Bronchial smooth muscle cell (primary cell): ENCODE measurements around the gene LARP7. TPM values are rescaled to one million over a fixed set of nuclear protein-coding genes. Genes with fewer than 3 reads are reported as not detected.

Experiments used
- total RNA-seq: library from RNA; depleted of rRNA; stranded (reverse); fragments of >200 nt; gene quantifications from 2 replicates; pipeline ENCODE4 v1.2.1, GENCODE V29; 2014

The LARP7 gene
- total RNA-seq = 13.1 and 40.5 TPM in 2 replicates

GRCh38 chr4:112636688-112637551, at the start of gene LARP7, which contains the start of gene ZGRF1:
LARP7 (plus strand) TSS chr4:112637143; CDS start chr4:112644670, 7,527 bp downstream.
ZGRF1 (minus strand) TSS chr4:112636909; CDS start chr4:112633176, 3,733 bp downstream.

Other genes starting within 250 kb of the LARP7 start
- not detected in 2 replicates for gene NEUROG2, start 121.0 kb upstream of the LARP7 start, total RNA-seq
- gene ZGRF1, start 234 bp upstream of the LARP7 start, total RNA-seq = 2.8 and 3.9 TPM in 2 replicates